Psoas muscle (tissue), 8 donors: Measurements from ENCODE around the gene UBE2J2. TPM values are rescaled to one million over a fixed set of nuclear protein-coding genes. Genes with fewer than 3 reads are reported as not detected.

Experiments used
- ATAC-seq, 4 donors: fragments of 200-7000 bp; cut with Tn5 transposase; one replicate each; pipeline ENCODE4 v1.9.1; 2020; ENCODE audit warnings: moderate library complexity in 3 of 4, mild to moderate bottlenecking in 2 of 4
- DNase-seq, 2 donors: peaks; one replicate each; pipeline ENCODE4 v3.0.0-alpha.2; 2020
- H3K27ac ChIP-seq: fragments of 200-600 bp; one replicate; pipeline ENCODE4 v1.8.0; 2022
- H3K27me3 ChIP-seq, 3 donors: fragments of 200-600 bp in 1 of 3; one replicate each; pipeline versions ENCODE4 v1.6.1 to v1.8.0; 2013 to 2022; ENCODE audit warnings: low read length in 2 of 3, mild to moderate bottlenecking in 2 of 3, moderate library complexity in 1 of 3; ENCODE audit not compliant: insufficient read depth in 3 of 3
- H3K36me3 ChIP-seq, 2 donors: fragments of 200-600 bp in 1 of 2; one replicate each; pipeline versions ENCODE4 v1.6.1 to v1.8.0; 2013 to 2022; ENCODE audit warnings: low read depth in 1 of 2, mild to moderate bottlenecking in 1 of 2, moderate library complexity in 1 of 2; ENCODE audit not compliant: insufficient read depth in 1 of 2
- H3K4me1 ChIP-seq: fragments of 200-600 bp; one replicate; pipeline ENCODE4 v1.8.0; 2022
- H3K4me3 ChIP-seq: fragments of 200-600 bp; one replicate; pipeline ENCODE4 v1.8.0; 2022; ENCODE audit warnings: mild to moderate bottlenecking
- H3K9me3 ChIP-seq: fragments of 200-600 bp; one replicate; pipeline ENCODE4 v1.8.0; 2022
- CTCF ChIP-seq: fragments of 200-600 bp; IDR thresholded peaks from one replicate; pipeline ENCODE4 v1.8.0; 2022; ENCODE audit warnings: antibody characterized with exemption
- WGBS, 3 donors: extraction: QIAGEN DNeasy Blood & Tissue Kit; methylation state at CpG; one replicate each; pipeline versions ENCODE4 v1.1.6 to v1.1.7; 2013; 5-methylcytosine and 5-hydroxymethylcytosine counted together
- intact Hi-C, 2 donors: fragments of 100-400 bp; cut with DNase I; formaldehyde crosslinking; loops; one replicate each; pipeline versions ENCODE4 v1.11.0 to v1.14.2; 2022
- polyA plus RNA-seq, 3 donors: library from polyadenylated mRNA; stranded (reverse); fragments of 200-250 nt; gene quantifications; one replicate each; pipeline ENCODE4 v1.2.3, GENCODE V29; 2013
- total RNA-seq, 4 donors: library from RNA; stranded (reverse); fragmentation: NEBNext Ultra II Directional in 2 of 4; extraction: Animal tissue kit (Norgen Biotek cat#: 25700) in 2 of 4; gene quantifications; one replicate each; pipeline versions ENCODE4 v1.2.1 to v1.2.4, GENCODE V29; 2021 to 2023
- donor health status: healthy with polysubstance abuse.
- donor health status: DM: no; HTN: no; CAD: no; lungs with moderate emphysema.
- donor health status: Bipolar disorder and iron deficiency.
- donor health status: healthy.
- donor health status: DM: yes; HTN: yes; CAD: no.
- donor health status: DM: no; HTN: no; CAD: no.
- donor health status: DM: no; HTN: no; CAD: no.
- donor health status: DM: yes; HTN: yes; CAD: no.

Gene UBE2J2
- total and polyA plus RNA-seq, 7 donors = 36.8 to 80.9 (median 44.9) TPM

GRCh38 chr1:1259951-1260600 lies 13.6 kb downstream of the UBE2J2 start:
- intact Hi-C loops = loop anchor here in 1 of 2 donors (10.0 kb wide), 1 partner anchor 225 kb away; no protein-coding TSS in a partner anchor
- ATAC-seq (no peak), DNase-seq (no peak)
- H3K36me3 ChIP-seq = peaks cover 0 to 86% of the 10 kb centered on the region in 2 donors
- no peaks in the 10 kb centered on the region for H3K27me3 ChIP-seq
- H3K27ac ChIP-seq = no peak overlapping the region
- no peak overlapping the region for H3K4me3 ChIP-seq
- WGBS, 3 donors = 80 to 86% (median 82%) methylated on average over 26 of the region's 26 CpGs
- no peaks in the 10 kb centered on the region for H3K9me3 ChIP-seq
- no peak for TF ChIP-seq CTCF
- H3K4me1 ChIP-seq = no peaks in the 10 kb centered on the region

- ATAC-seq (no peak), DNase-seq (no peak)
- no peaks in the 10 kb centered on the region for H3K4me1 ChIP-seq
- WGBS, 3 donors = 90 to 92% (median 91%) methylated on average over 18 of the region's 18 CpGs
- H3K4me3 ChIP-seq = no peak overlapping the region
- H3K9me3 ChIP-seq = no peaks in the 10 kb centered on the region
- intact Hi-C loops = loop anchor here in 1 of 2 donors (10.0 kb wide), 1 partner anchor 225 kb away; no protein-coding TSS in a partner anchor
- TF ChIP-seq CTCF = no peak
- peaks cover 4 to 86% of the 10 kb centered on the region in 2 donors for H3K36me3 ChIP-seq
- H3K27me3 ChIP-seq = no peaks in the 10 kb centered on the region
- H3K27ac ChIP-seq = no peak overlapping the region
Measured at GRCh38 chr1:1259540-1259939, 14.1 kb downstream of the UBE2J2 start.

- Histone ChIP-seq H3K27ac (no peak overlapping the region), H3K4me3 (no peak overlapping the region), H3K36me3 (peaks cover 4 to 86% of the 10 kb centered on the region in 2 donors), H3K4me1 (no peaks in the 10 kb centered on the region), H3K27me3 (no peaks in the 10 kb centered on the region), H3K9me3 (no peaks in the 10 kb centered on the region)
- no peak for TF ChIP-seq CTCF
- DNase-seq (no peak), ATAC-seq (no peak)
- 92 to 95% (median 92%) methylated on average over 22 of the region's 22 CpGs for WGBS, 3 donors
- intact Hi-C loops = loop anchor here in 1 of 2 donors (10.0 kb wide), 1 partner anchor 224 kb away; no protein-coding TSS in a partner anchor
Measured at GRCh38 chr1:1259119-1259488, 14.6 kb downstream of the UBE2J2 start.

GRCh38 chr1:1256956-1257871 lies 16.4 kb downstream of the UBE2J2 start:
- no peak overlapping the region for H3K4me3 ChIP-seq
- ATAC-seq (no peak), DNase-seq (no peak)
- no peak overlapping the region for H3K27ac ChIP-seq
- no peaks in the 10 kb centered on the region for H3K9me3 ChIP-seq
- WGBS, 3 donors = 90 to 92% (median 90%) methylated on average over 24 to 31 of the region's 31 CpGs
- no peak for TF ChIP-seq CTCF
- no peaks in the 10 kb centered on the region for H3K4me1 ChIP-seq
- intact Hi-C loops = loop anchor here in 1 of 2 donors (10.0 kb wide), 1 partner anchor 222 kb away; no protein-coding TSS in a partner anchor
- H3K27me3 ChIP-seq = no peaks in the 10 kb centered on the region
- H3K36me3 ChIP-seq = peaks cover 4 to 85% of the 10 kb centered on the region in 2 donors
